HG02610 (cell line): ENCODE results near the gene ANKRD34B.

Experiments used
- ATAC-seq: cut with Tn5 transposase; IDR thresholded peaks from one replicate; pipeline ENCODE4 v1.9.1; 2021; ENCODE audit warnings: mild to moderate bottlenecking, moderate library complexity; ENCODE audit not compliant: unreplicated experiment

Gene ANKRD34B

DNA sequence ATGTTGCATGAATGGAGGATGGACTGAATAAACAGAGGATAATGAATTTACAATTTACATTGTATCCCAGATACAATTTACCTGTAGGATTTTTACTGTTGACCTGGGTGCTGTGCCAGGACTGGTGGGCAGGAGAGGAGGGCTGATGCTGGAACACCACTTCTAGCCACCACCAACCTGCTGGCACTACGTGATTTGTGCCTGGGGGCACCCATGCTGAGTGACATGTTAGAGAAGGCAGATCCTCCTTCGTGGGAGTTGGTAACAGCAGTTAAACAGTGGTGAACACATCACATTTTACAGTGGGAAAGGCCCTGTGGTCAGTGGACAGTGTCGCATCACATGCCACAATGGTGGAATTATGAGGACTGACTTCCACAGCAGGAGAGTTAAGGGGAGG is 3.0 kb upstream of the ANKRD34B start:
- ATAC-seq: no peak

DNA sequence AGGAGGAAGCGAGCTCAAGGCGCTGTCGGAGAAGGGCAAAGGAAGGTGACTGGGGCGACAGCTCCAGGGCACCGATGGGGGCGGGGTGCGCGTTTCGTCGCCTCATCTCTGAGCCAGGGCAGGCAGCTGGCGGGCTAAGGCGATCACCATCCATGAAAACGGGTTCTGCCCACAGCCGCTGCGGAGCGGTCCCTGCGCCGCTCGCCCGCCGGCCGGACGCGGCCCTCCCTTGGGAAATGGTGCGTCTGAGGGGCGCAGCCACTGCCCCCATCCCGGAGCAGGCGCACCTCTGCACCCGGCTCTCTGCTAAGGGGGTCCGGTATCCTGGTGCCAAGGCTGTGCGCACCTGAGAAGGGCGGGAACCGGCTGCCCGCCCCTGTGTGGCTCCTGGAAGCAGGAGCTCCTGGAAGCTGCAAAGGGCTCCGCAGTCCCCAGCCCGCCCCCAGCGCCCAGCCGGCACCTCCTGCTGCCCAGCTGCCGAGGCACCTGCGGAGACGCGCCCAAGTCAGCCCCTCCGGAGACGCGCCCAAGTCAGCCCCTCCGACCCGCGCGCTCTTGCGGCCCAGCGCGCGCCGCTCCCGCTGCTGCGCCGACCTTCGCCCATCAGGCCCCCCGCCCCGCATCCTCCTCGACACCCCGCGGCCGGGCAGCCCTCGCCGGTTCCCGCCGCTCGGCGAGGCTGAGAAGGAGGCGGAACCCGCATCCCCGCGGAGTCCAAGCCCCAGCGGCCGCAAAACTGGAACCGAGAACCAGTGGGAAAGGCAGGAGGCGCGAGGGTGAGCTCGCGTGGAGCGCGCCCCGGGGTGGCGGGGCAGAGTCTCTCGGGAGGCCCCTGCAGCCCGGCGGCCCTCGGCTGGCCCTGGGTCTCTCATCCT is 757 bp downstream of the ANKRD34B start:
- no peak for ATAC-seq

DNA sequence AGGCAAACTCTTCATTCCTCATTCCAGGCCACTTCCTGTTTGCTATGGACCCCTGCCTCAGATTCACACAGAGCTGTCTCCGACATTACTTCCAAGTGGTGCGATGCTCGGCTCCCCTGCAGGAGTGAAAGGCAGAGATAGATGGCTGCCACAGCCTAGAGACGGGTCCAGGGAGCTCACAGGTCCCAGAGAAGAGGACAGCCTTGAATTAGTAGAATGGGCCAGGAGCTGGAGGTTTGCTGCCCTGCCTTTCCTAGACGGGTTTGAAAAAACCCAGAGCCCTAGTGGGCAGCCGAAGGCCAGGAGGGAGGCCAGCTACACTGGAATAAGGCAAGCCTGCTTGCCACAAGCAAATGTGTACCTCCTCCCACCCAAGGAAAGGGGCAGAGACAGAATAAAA is 1.8 kb downstream of the ANKRD34B start:
- ATAC-seq: no peak

DNA sequence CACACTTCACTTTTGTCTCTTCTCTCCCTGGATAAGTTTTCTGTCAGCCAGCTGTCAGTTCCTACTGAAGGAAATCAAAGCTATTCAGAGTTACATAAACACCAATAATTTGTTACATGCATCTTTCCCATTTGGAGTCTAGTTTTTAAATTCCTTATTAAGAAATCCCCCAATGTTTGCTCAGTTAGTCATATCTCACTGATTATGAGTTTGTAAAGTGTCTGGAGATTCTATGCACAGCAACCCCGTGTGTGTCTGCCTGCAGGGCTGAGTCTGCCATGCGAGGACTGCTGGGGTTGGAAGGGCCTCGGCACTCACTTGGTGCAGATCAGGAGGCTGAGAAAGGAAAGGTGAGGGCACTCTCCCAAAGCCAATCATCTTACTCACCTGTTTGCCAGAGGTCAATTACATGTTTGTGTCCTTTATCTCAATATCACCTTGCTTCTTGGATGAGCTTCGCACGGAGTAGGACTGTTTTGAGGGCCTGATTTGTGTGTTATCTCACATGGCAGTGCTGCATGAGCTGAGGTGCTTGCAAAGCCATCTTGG is 3.3 kb downstream of the ANKRD34B start:
- no peak for ATAC-seq

DNA sequence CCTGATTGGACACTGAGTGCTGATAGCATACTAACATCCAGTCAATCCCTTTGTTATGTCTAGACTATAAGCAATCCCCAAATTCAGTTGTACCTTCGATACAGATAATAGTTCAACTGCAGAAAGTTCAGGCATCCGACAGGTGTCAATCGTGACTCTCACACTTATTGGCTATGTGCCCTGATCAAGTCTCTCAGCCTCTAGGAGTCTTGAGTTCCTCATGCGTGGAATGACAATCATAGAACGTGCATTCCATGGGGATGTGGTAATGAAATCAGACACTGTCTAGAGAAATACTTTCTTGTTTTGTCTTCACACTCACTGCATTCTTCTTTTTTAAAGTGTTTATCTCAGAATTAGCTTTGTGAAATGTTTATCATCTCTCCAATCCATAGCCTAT is 4.8 kb downstream of the ANKRD34B start:
- no peak for ATAC-seq

DNA sequence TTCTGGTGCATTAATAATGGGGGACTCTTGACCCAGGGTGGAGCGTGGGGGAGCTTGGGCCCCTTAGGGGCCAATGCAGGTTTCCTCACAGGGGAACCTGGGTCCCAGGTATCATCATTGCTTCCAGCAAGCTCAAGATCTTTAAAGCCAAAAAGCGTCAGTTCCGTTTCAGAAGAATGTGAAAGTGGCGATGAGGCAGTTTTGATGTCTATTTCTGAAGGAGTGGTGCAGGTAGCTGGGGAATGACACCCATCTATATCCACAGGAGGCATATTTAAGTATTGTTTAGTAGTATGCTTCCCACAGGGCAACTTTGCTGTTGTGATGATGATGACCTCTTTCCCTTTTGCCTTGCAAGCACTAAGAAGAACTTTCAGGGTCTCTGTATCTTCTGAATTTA is 10.8 kb downstream of the ANKRD34B start:
- no peak for ATAC-seq

DNA sequence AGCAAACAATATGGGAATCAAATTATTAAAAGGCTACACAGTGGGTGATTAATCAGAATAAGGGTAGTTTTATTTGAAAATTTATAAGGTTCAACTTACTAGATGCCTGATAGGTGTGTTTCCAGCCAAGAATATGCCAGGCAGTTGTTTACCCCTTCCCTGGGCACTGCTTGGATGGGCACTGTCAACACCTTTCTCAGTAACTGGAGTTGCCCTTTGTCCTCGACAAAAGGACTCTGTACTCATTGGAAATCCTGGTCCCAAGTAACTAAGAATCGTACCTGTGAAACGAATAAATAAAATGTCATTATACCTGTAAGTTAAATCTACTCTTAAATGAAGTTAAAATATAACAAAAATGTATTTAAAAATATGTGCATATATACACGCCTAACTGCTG is 15.0 kb downstream of the ANKRD34B start:
- ATAC-seq: no peak

DNA sequence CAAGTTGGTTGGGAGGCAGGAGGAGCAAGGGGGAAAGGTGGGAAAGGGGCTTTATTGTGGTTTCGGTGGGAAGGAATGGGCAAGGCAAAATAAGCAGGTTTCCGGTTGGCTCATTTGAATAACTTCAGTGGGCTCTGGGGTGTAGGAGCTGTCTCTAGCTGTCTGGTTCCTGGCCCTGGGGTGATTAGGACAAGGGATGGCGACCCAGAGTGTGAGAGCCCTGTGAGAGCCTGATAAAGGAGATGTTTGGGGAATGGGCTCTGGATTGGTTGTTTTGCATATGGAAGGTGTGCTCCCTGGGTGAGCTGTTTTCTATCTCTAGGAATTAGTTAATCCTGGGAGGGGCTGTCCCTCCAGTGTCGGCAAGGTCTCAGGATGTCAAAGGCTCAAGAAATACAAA is 15.4 kb downstream of the ANKRD34B start:
- no peak for ATAC-seq

DNA sequence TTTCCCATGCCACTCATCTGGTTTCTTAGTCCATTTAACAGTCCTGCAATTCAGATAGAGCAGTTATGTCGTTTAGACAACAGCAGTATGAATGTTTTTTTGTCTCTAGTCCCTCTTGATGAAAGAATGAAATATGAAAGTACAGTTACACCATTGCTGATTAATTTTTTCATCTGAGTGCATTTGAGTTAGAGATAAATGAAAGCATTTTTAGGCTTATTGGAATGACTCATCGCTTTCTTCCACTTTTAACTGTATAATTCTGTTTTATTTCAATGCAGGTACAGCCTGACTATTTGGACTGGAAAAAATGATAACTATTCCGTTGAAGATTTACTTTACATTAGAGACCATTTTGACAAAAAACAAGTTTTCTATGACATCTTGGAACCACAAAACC is 28.7 kb downstream of the ANKRD34B start:
- no peak for ATAC-seq

DNA sequence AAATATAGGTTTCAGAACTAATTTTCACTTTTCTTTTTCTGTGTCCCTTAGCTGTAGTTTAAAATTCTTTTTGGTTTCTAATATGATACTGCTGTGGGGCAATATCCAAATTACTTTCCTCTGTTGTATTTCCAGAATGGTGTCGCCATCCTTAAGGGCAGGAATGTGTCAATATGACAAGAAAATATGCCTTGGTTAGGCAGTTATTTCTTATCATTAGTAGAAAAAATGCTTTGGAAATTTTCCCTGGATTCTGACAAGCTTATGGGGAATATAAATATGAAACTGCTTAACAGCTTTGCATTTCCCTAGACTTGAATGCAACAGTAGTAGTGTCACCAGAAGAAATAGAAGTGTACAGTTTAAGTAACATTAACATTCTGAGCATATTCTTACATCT is 29.4 kb downstream of the ANKRD34B start:
- no peak for ATAC-seq

DNA sequence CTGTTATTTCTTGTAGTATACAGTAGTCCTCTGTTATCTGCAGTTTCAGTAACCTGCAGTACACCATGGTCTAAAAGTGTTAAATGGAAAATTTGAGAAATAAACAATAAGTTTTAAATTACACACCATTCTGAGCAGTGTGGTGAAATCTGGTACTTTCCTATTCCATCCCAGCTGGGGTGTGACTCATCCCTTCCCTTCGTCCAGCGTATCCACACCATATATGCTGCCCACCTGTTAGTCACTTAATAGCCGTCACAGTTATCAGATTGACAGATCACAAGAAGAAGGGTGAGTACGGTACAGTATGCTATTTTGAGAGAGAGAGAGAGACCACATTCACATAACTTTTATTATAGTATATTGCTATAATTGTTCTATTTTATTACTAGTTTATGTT is 53.3 kb downstream of the ANKRD34B start:
- no peak for ATAC-seq

DNA sequence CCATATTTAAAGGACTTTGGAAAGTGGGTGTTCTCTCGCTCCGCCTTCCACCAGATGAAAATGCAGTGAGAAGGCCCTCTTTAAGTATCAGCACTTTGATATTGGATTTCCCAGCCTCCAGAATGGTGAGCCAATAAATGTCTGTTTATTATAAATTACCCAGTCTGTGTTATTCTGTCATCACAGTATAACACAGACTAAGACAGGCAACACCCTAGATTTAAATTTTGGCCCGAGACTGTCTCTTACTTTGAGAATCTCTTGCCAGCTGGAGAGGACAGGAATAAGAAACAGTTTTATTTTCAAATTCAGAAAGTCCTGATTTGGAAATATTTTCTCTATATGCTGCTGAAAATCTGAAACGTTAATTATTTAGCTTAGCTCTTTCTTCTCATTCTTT is 60.7 kb downstream of the ANKRD34B start:
- no peak for ATAC-seq

DNA sequence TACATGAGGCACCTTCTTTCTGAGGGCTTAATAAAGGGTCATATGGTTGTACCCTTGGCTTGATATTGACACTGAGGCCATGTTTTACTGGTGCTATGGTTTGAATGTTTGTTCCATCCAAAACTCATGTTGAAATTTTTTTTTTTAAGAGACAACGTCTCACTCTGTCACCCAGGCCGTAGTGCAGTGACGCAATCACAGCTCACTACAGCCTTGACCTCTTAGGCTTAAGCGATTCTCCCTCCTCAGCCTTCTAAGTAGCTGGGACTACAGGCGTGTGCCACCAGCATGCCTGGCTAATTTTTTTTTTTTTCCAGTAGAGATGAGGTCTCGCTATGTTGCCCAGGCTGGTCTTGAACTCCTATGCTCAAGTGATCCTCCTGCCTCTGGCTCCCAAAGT is 61.2 kb downstream of the ANKRD34B start:
- ATAC-seq: no peak

DNA sequence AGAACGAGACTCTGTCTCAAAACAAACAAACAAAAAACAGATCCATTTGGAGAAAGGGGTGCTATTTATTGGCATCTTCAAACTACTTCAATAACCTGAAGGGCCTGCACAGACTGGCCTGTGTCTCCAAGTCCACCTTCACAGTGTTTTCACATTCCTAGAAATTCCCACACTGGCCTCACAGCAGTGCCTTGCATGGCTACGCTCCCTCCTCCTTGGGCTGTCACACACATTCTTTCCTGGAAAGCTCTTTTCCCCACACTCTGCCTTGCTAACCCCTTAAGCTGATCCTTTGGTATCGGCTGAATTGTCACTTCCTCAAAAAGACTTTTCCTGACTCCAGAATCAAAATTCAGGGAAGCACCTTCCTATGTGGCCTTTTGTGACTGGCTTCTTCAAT is 62.4 kb downstream of the ANKRD34B start:
- ATAC-seq: no peak
